NCI-H2081 (cell line): Measurements from ENCODE around the gene USP54.

Source experiments
- DNase-seq, 2 experiments: peaks; one replicate each; lab custom pipeline; 2025; lab: John Stamatoyannopoulos, UW

The USP54 gene

DNA sequence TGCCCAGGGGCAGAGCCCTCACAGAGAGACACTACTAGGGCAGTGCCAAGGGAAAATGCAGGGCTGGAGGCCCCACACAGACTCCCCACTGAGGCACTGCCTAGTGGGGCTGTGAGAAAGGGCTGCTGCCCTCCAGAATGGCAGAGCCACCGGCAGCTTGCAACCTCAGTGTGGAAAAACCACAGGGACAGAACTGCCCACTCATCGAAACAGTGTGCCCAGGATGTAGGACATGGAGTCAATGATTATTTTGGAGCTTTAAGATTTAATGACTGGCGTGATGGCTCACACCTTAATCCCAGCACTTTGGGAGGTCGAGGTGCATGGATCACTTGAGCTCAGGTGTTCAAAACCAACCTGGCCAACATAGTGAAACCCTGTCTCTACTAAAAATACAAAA, 130.2 kb downstream of the USP54 start:
- DNase-seq = no peak

DNA sequence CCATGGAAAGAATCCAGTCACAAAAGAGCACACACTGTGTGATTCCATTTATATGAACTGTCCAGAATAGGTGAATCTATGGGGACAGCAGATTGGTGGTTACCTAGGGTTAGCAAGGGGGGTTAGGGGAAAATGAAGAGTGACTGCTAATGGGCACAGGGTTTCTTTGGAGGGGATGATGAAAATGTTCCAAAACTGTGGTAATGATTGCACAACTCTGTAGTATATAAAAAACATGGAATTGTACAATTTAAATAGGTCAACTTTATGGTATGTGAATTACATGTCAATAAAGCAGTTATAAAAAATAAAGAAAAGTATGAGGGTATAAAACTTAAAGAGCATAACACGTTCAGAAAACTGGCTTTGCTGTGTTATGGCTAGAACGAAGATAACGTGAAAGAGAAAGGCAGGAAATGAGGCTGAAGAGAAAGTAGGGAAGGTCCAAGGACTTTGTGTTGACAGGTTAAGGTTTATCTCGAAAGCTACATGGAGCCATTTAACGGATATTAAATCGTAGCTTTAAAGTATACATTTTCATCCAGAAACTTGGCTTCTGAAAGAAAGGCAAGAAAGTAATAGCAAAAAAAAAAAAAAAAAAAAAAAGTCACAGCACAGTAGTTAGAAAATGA, 131.3 kb downstream of the USP54 start:
- DNase-seq = no peak

DNA sequence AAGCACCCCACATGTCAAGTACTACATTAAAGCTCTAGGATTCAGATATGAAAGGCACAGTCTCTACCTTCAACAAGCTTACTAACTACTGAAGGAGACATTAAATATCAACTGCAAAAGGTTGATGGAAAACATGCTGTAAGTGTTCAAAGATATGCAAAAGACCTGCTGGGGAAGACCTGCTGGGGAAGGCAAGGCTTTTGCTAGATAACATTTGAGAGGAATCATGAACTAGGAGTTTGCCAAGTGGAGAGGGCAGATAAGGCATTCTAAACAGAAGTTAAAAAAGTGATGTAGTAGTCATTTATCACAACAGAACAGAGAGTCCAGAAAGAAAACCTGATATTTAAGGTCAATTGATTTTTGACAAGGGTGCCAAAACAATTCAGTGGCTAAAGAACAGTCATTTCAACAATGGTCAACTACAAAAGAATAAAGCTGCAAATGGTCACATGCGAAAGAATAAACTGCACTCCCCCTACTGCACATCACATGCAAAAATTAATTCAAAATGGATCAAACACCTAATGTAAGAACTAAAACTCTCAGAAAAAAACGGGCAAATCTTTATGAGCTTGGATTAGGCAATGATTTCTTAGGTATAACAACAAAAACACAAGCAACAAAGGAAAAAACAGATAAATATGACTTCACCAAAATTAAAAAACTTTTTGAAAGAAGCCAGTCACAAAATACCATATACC, 134.8 kb downstream of the USP54 start:
- no peak for DNase-seq

DNA sequence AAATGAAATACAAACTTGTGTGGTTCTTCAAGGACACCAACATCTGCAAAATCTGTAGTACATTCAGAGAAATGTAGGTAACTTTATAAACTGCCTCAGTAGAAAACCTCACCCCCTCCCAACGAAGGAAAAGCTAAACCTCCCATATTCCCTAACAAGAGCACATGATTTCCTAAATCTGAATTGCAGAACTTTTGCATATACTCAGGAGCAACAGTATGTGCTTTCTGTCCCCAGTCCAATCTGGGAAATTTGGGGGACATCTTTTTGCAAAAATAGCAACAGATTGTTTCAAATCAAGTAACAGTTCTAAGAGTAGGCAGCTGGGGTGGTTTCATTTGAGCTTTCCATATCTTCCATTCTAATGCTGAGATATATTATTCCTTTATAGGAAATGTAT, 142.0 kb downstream of the USP54 start:
- no peak for DNase-seq

DNA sequence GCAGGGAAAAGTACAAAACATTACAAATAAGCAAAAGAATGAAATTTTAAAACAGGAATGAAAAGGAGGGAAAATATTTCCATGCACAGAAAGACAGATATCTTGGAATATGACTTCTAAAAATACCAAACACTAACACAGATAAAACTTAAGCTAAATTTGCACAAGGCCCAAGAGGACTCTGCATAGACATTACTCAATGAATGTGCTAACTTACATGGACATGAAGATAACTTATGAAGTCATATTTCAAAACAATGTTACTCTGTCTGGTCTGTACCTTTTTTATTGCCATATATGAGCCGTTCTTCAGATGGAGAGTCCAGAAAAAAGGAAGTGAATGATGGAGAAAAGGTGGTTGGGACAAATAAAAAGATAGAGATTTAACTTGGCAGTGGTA, 142.8 kb downstream of the USP54 start:
- no peak for DNase-seq
